ENCODE data around the gene TMEM200A.

TMEM200A gene

GRCh38 chr6:130393306-130393705 is 27.5 kb downstream of the TMEM200A start:
- no peak overlapping the region for H3K9ac ChIP-seq
- no peak for TF ChIP-seq Cebpa-rat (IDR thresholded peaks at IDR 0.05)
- H3K4me3 ChIP-seq, result no peak overlapping the region
- no peak overlapping the region for H3K4me2 ChIP-seq
- H3K9me3 ChIP-seq, result no peaks in the 10 kb centered on the region
- H4K20me1 ChIP-seq, result no peaks in the 10 kb centered on the region
- no peaks in the 10 kb centered on the region for H3K27me3 ChIP-seq
- no peaks in the 10 kb centered on the region for H3K36me3 ChIP-seq
- H3K4me1 ChIP-seq, result no peaks in the 10 kb centered on the region
- no peak overlapping the region for H3K27ac ChIP-seq

GRCh38 chr6:130394246-130394645 is 28.4 kb downstream of the TMEM200A start:
- Histone ChIP-seq H3K27ac (no peak overlapping the region), H3K9me3 (no peaks in the 10 kb centered on the region), H4K20me1 (no peaks in the 10 kb centered on the region), H3K36me3 (no peaks in the 10 kb centered on the region), H3K27me3 (no peaks in the 10 kb centered on the region), H3K4me3 (no peak overlapping the region), H3K9ac (no peak overlapping the region), H3K4me2 (no peak overlapping the region), H3K4me1 (no peaks in the 10 kb centered on the region)
- TF ChIP-seq Cebpa-rat (IDR thresholded peaks at IDR 0.05), result no peak

- H4K20me1 ChIP-seq, result no peaks in the 10 kb centered on the region
- no peak overlapping the region for H3K27ac ChIP-seq
- H3K9ac ChIP-seq, result no peak overlapping the region
- H3K36me3 ChIP-seq, result no peaks in the 10 kb centered on the region
- TF ChIP-seq Cebpa-rat (IDR thresholded peaks at IDR 0.05), result no peak
- H3K27me3 ChIP-seq, result no peaks in the 10 kb centered on the region
- no peak overlapping the region for H3K4me3 ChIP-seq
- no peaks in the 10 kb centered on the region for H3K4me1 ChIP-seq
- H3K4me2 ChIP-seq, result no peak overlapping the region
- H3K9me3 ChIP-seq, result no peaks in the 10 kb centered on the region
These were observed 29.3 kb downstream of the TMEM200A start for GRCh38 chr6:130395164-130395563.

- Histone ChIP-seq H3K9ac (no peak overlapping the region), H3K36me3 (no peaks in the 10 kb centered on the region), H3K4me1 (no peaks in the 10 kb centered on the region), H3K27me3 (no peaks in the 10 kb centered on the region), H3K27ac (no peak overlapping the region), H3K4me3 (no peak overlapping the region), H3K4me2 (no peak overlapping the region), H3K9me3 (no peaks in the 10 kb centered on the region), H4K20me1 (no peaks in the 10 kb centered on the region)
- no peak for TF ChIP-seq Cebpa-rat (IDR thresholded peaks at IDR 0.05)
These were observed 30.9 kb downstream of the TMEM200A start for GRCh38 chr6:130396722-130397121.

- H3K9ac ChIP-seq, result no peak overlapping the region
- H3K9me3 ChIP-seq, result no peaks in the 10 kb centered on the region
- no peaks in the 10 kb centered on the region for H3K4me1 ChIP-seq
- no peaks in the 10 kb centered on the region for H3K27me3 ChIP-seq
- no peak overlapping the region for H3K4me3 ChIP-seq
- TF ChIP-seq Cebpa-rat (IDR thresholded peaks at IDR 0.05), result no peak
- no peaks in the 10 kb centered on the region for H4K20me1 ChIP-seq
- no peak overlapping the region for H3K4me2 ChIP-seq
- H3K36me3 ChIP-seq, result no peaks in the 10 kb centered on the region
- H3K27ac ChIP-seq, result no peak overlapping the region
These were observed 39.7 kb downstream of the TMEM200A start for GRCh38 chr6:130405549-130405948.

GRCh38 chr6:130407032-130407431 is 41.2 kb downstream of the TMEM200A start:
- no peaks in the 10 kb centered on the region for H3K27me3 ChIP-seq
- H3K4me3 ChIP-seq, result no peak overlapping the region
- no peak overlapping the region for H3K4me2 ChIP-seq
- H3K27ac ChIP-seq, result no peak overlapping the region
- TF ChIP-seq Cebpa-rat (IDR thresholded peaks at IDR 0.05), result no peak
- no peaks in the 10 kb centered on the region for H3K4me1 ChIP-seq
- H3K9ac ChIP-seq, result no peak overlapping the region
- no peaks in the 10 kb centered on the region for H4K20me1 ChIP-seq
- no peaks in the 10 kb centered on the region for H3K9me3 ChIP-seq
- H3K36me3 ChIP-seq, result no peaks in the 10 kb centered on the region

- TF ChIP-seq Cebpa-rat (IDR thresholded peaks at IDR 0.05), result no peak
- no peaks in the 10 kb centered on the region for H3K36me3 ChIP-seq
- H3K27ac ChIP-seq, result no peak overlapping the region
- H3K9ac ChIP-seq, result no peak overlapping the region
- no peaks in the 10 kb centered on the region for H3K27me3 ChIP-seq
- no peaks in the 10 kb centered on the region for H4K20me1 ChIP-seq
- H3K9me3 ChIP-seq, result no peaks in the 10 kb centered on the region
- no peaks in the 10 kb centered on the region for H3K4me1 ChIP-seq
- H3K4me3 ChIP-seq, result no peak overlapping the region
- H3K4me2 ChIP-seq, result no peak overlapping the region
These were observed 43.7 kb downstream of the TMEM200A start for GRCh38 chr6:130409418-130410100.

- no peaks in the 10 kb centered on the region for H3K4me1 ChIP-seq
- H3K36me3 ChIP-seq, result no peaks in the 10 kb centered on the region
- H3K9me3 ChIP-seq, result no peaks in the 10 kb centered on the region
- no peak overlapping the region for H3K27ac ChIP-seq
- no peaks in the 10 kb centered on the region for H3K27me3 ChIP-seq
- no peak overlapping the region for H3K9ac ChIP-seq
- no peak for TF ChIP-seq Cebpa-rat (IDR thresholded peaks at IDR 0.05)
- H4K20me1 ChIP-seq, result no peaks in the 10 kb centered on the region
- H3K4me3 ChIP-seq, result no peak overlapping the region
- no peak overlapping the region for H3K4me2 ChIP-seq
These were observed 45.7 kb downstream of the TMEM200A start for GRCh38 chr6:130411481-130411880.

GRCh38 chr6:130412556-130413290 is 46.9 kb downstream of the TMEM200A start:
- H3K27me3 ChIP-seq, result no peaks in the 10 kb centered on the region
- H3K4me3 ChIP-seq, result no peak overlapping the region
- H3K27ac ChIP-seq, result no peak overlapping the region
- no peak overlapping the region for H3K4me2 ChIP-seq
- TF ChIP-seq Cebpa-rat (IDR thresholded peaks at IDR 0.05), result no peak
- no peaks in the 10 kb centered on the region for H3K9me3 ChIP-seq
- H3K4me1 ChIP-seq, result no peaks in the 10 kb centered on the region
- H4K20me1 ChIP-seq, result no peaks in the 10 kb centered on the region
- H3K9ac ChIP-seq, result no peak overlapping the region
- H3K36me3 ChIP-seq, result no peaks in the 10 kb centered on the region

- H3K27ac ChIP-seq, result no peak overlapping the region
- H3K36me3 ChIP-seq, result no peaks in the 10 kb centered on the region
- no peaks in the 10 kb centered on the region for H3K4me1 ChIP-seq
- TF ChIP-seq Cebpa-rat (IDR thresholded peaks at IDR 0.05), result no peak
- H3K9me3 ChIP-seq, result no peaks in the 10 kb centered on the region
- no peaks in the 10 kb centered on the region for H3K27me3 ChIP-seq
- H3K4me2 ChIP-seq, result no peak overlapping the region
- H3K4me3 ChIP-seq, result no peak overlapping the region
- H4K20me1 ChIP-seq, result no peaks in the 10 kb centered on the region
- no peak overlapping the region for H3K9ac ChIP-seq
These were observed 52.1 kb downstream of the TMEM200A start for GRCh38 chr6:130417951-130418350.

Measured in BLaER1 (cell line).